ENCODE data around the gene METTL8. TPM values are rescaled to one million over a fixed set of nuclear protein-coding genes. Genes with fewer than 3 reads are reported as not detected.

The METTL8 gene
- polyA plus RNA-seq, 2 of the 4 experiments (the other 2 are of a cell fraction), result 21.8 to 58.3 TPM

DNA sequence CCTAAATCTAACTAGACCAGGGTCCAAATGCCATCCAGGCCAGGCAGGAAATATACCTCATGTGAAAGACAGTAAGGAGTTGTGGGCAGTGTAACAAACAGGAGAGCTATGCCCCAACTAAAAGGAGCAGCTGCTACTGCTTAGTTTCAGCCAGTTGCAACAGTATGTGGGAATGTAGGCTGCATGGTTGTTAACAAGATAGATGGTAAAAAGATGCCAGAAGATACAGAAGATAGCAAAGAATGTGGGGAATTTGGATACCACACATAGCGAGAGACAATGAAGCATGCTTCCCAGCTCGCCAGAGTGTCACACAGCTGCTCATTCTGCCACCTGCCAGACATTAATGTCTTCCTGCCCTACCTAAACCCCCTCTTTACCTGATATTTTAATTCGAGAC lies 49.1 kb upstream of the METTL8 start:
- Histone ChIP-seq H3K4me1 (no peaks in the 10 kb centered on the region), H3K27ac (no peak overlapping the region), H3K4me2 (no peak overlapping the region), H3K4me3 (no peak overlapping the region), H3K9me3 (no peaks in the 10 kb centered on the region)
- TF ChIP-seq HOXB13 (CRISPR knock-in tag; IDR thresholded peaks at IDR 0.05; ENCODE audit: low read depth) (no peak), ZSCAN20 (CRISPR knock-in tag; IDR thresholded peaks at IDR 0.05) (no peak), EP300 (IDR thresholded peaks at IDR 0.05) (no peak)
- TF ChIP-seq, protein P1, sequence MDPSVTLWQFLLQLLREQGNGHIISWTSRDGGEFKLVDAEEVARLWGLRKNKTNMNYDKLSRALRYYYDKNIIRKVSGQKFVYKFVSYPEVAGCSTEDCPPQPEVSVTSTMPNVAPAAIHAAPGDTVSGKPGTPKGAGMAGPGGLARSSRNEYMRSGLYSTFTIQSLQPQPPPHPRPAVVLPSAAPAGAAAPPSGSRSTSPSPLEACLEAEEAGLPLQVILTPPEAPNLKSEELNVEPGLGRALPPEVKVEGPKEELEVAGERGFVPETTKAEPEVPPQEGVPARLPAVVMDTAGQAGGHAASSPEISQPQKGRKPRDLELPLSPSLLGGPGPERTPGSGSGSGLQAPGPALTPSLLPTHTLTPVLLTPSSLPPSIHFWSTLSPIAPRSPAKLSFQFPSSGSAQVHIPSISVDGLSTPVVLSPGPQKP (IDR thresholded peaks at IDR 0.05; ENCODE audit: low read depth, low read length), result no peak
- no peak for FAIRE-seq
- WGBS (ENCODE audit: missing lambda C conversion rate), result 90% methylated on average over 3 of the region's 3 CpGs
- POLR2A ChIA-PET, result no interaction called here
- CTCF ChIA-PET, result no interaction called here
- ATAC-seq, result no peak
- DNase-seq (ENCODE audit: low read depth in 1 of 2, low spot score in 1 of 2), result no peak

DNA sequence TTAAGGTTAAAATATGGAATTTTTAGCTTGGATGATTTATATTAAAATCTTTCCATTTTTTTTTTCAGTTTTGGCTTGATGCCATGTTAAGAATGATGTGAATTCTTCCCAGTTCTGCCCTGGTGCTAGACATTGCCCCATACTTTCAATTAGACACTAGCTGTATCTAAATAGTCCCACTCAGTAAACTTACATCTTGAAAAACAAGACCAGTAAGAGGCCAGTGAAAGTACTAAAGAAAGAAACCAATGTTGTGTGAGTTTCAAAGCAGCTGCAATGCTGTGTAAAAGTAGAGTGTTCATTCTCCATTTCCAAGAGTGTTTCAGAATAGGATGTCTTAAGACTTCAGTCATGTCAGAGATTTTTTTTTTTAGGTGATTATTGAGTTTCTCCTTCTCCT lies 48.5 kb upstream of the METTL8 start:
- no peak overlapping the region for H3K27ac ChIP-seq
- no peak for FAIRE-seq
- CTCF ChIA-PET, result no interaction called here

DNA sequence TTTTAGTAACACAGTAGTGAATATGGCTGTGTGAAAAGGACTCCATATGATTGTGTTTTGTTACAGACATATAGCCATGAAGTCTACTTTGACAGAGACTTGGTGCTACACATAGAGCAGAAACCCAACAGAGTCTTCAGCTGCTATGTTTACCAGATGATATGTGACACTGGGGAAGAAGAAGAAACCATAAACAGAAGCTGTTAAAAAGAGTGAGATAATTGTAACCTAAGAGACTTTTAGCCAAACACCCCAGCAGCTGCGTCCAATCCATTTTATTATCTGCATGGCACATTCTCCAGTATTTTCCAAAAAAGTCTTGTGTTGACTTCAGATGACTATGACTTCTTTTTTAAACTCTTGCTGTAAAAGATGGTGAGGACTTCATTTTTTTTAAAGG lies 47.1 kb upstream of the METTL8 start:
- 94% methylated on average over 1 of the region's 1 CpG for WGBS (ENCODE audit: missing lambda C conversion rate)
- H3K27ac ChIP-seq, result no peak overlapping the region
- ChIA-PET POLR2A (no interaction called here), CTCF (interaction anchor here (0.5 kb wide), 1 partner anchor 39 kb away, joined by 3 read pairs; no protein-coding TSS in a partner anchor)
- no peak for DNase-seq (ENCODE audit: low read depth in 1 of 2, low spot score in 1 of 2)
- H3K9me3 ChIP-seq, result no peaks in the 10 kb centered on the region
- no peak for ATAC-seq
- no peak overlapping the region for H3K4me3 ChIP-seq
- H3K4me1 ChIP-seq, result no peaks in the 10 kb centered on the region
- FAIRE-seq, result no peak
- H3K4me2 ChIP-seq, result no peak overlapping the region
- TF ChIP-seq CBX2 (IDR thresholded peaks at IDR 0.05; ENCODE audit: borderline replicate concordance, low read depth) (no peak), SREBF2 (IDR thresholded peaks at IDR 0.05) (no peak), NFE2L2 (conservative IDR thresholded peaks at IDR 0.05; ENCODE audit: low read length) (no peak), NPAS2 (CRISPR knock-in tag; IDR thresholded peaks at IDR 0.05; ENCODE audit: borderline replicate concordance) (no peak), MAZ (IDR thresholded peaks at IDR 0.05; ENCODE audit: borderline replicate concordance, low read depth, low read length) (no peak), CHD4 (IDR thresholded peaks at IDR 0.05; ENCODE audit: borderline replicate concordance) (no peak), CHD2 (IDR thresholded peaks at IDR 0.05; ENCODE audit: low read length, partially characterized antibody) (no peak), BHLHE40 (IDR thresholded peaks at IDR 0.05; ENCODE audit: low read depth, low read length) (no peak), SMC3 (IDR thresholded peaks at IDR 0.05) (no peak), HEYL (CRISPR knock-in tag; IDR thresholded peaks at IDR 0.05) (no peak), CBX8 (IDR thresholded peaks at IDR 0.05) (no peak), FOXS1 (CRISPR knock-in tag; IDR thresholded peaks at IDR 0.05) (no peak), ZFP36 (IDR thresholded peaks at IDR 0.05; ENCODE audit: borderline replicate concordance, partially characterized antibody) (no peak)
- TF ChIP-seq, protein P2, sequence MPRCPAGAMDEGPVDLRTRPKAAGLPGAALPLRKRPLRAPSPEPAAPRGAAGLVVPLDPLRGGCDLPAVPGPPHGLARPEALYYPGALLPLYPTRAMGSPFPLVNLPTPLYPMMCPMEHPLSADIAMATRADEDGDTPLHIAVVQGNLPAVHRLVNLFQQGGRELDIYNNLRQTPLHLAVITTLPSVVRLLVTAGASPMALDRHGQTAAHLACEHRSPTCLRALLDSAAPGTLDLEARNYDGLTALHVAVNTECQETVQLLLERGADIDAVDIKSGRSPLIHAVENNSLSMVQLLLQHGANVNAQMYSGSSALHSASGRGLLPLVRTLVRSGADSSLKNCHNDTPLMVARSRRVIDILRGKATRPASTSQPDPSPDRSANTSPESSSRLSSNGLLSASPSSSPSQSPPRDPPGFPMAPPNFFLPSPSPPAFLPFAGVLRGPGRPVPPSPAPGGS (IDR thresholded peaks at IDR 0.05), result no peak

More for the DNA sequence above, 48.5 kb upstream of the METTL8 start:
- H3K4me3 ChIP-seq, result no peak overlapping the region
- no peak for ATAC-seq
- no peaks in the 10 kb centered on the region for H3K4me1 ChIP-seq
- TF ChIP-seq SMC3 (IDR thresholded peaks at IDR 0.05) (no peak), MAFK (IDR thresholded peaks at IDR 0.05; ENCODE audit: partially characterized antibody) (no peak), CHD2 (IDR thresholded peaks at IDR 0.05; ENCODE audit: low read length, partially characterized antibody) (no peak), BHLHE40 (IDR thresholded peaks at IDR 0.05; ENCODE audit: low read depth, low read length) (no peak), JUNB (IDR thresholded peaks at IDR 0.05) (no peak), CBX8 (IDR thresholded peaks at IDR 0.05) (no peak), MAZ (IDR thresholded peaks at IDR 0.05; ENCODE audit: borderline replicate concordance, low read depth, low read length) (no peak), POLR2A (IDR thresholded peaks at IDR 0.05; ENCODE audit: low read length) (no peak), ZNF302 (CRISPR knock-in tag; IDR thresholded peaks at IDR 0.05) (no peak), GATA3 (IDR thresholded peaks at IDR 0.05; ENCODE audit: borderline replicate concordance) (no peak), NFE2L2 (conservative IDR thresholded peaks at IDR 0.05; ENCODE audit: low read length) (no peak), CBX2 (IDR thresholded peaks at IDR 0.05; ENCODE audit: borderline replicate concordance, low read depth) (no peak)
- TF ChIP-seq, protein P3, sequence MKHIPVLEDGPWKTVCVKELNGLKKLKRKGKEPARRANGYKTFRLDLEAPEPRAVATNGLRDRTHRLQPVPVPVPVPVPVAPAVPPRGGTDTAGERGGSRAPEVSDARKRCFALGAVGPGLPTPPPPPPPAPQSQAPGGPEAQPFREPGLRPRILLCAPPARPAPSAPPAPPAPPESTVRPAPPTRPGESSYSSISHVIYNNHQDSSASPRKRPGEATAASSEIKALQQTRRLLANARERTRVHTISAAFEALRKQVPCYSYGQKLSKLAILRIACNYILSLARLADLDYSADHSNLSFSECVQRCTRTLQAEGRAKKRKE (CRISPR knock-in tag; IDR thresholded peaks at IDR 0.05; ENCODE audit: low read depth), result no peak
- TF ChIP-seq, protein P4, sequence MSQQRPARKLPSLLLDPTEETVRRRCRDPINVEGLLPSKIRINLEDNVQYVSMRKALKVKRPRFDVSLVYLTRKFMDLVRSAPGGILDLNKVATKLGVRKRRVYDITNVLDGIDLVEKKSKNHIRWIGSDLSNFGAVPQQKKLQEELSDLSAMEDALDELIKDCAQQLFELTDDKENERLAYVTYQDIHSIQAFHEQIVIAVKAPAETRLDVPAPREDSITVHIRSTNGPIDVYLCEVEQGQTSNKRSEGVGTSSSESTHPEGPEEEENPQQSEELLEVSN (IDR thresholded peaks at IDR 0.05; ENCODE audit: borderline replicate concordance, low read depth), result no peak
- no peaks in the 10 kb centered on the region for H3K9me3 ChIP-seq
- no peak overlapping the region for H3K4me2 ChIP-seq
- POLR2A ChIA-PET, result no interaction called here
- no peak for DNase-seq (ENCODE audit: low read depth in 1 of 2, low spot score in 1 of 2)

All from A549 (cell line).